Nephron progenitor cell (in vitro differentiated cells): ENCODE data around the gene PNKD.
"Not testable (repeated sequence)": the region's sequence is repeated elsewhere in the genome, so short reads cannot be mapped to it uniquely, and the experiment has no call there.

Experiments used
- DNase-seq: peaks from one replicate; pipeline ENCODE4 v3.0.0; 2021
- H3K27ac Mint-ChIP-seq: 2 replicates; pipeline ENCODE4 v1.8.0; 2021; ENCODE audit warnings: mild to moderate bottlenecking, moderate library complexity, mixed read lengths
- H3K27me3 Mint-ChIP-seq: 2 replicates; pipeline ENCODE4 v1.8.0; 2021; ENCODE audit warnings: mild to moderate bottlenecking, low read depth, mixed read lengths; ENCODE audit not compliant: poor library complexity
- H3K36me3 Mint-ChIP-seq: 2 replicates; pipeline ENCODE4 v1.8.0; 2021; ENCODE audit warnings: low read depth, mixed read lengths
- H3K4me1 Mint-ChIP-seq: 2 replicates; pipeline ENCODE4 v1.8.0; 2021; ENCODE audit warnings: mixed read lengths
- H3K4me3 Mint-ChIP-seq: 2 replicates; pipeline ENCODE4 v1.8.0; 2021; ENCODE audit warnings: mild to moderate bottlenecking, moderate library complexity, mixed read lengths
- H3K9me3 Mint-ChIP-seq: 2 replicates; pipeline ENCODE4 v1.8.0; 2021; ENCODE audit warnings: mild to moderate bottlenecking, moderate library complexity, mixed read lengths
- CTCF ChIP-seq: fragments of 200-600 bp; sonication (generic); IDR thresholded peaks from 2 replicates; pipeline ENCODE4 v1.5.0; 2021; ENCODE audit warnings: antibody characterized with exemption

Gene PNKD

GRCh38 chr2:218272531-218273212 is 2.4 kb downstream of the PNKD start:
- Mint-ChIP-seq H3K27me3 (no peaks in the 10 kb centered on the region), H3K27ac (no peak overlapping the region), H3K4me3 (peak overlapping the region; percentile 89), H3K9me3 (no peaks in the 10 kb centered on the region), H3K4me1 (peaks cover 28% of the 10 kb centered on the region), H3K36me3 (peaks cover 18% of the 10 kb centered on the region)
- peak; percentile 87 for TF ChIP-seq CTCF
- peak; percentile 82 for DNase-seq

GRCh38 chr2:218273214-218273907 is 3.0 kb downstream of the PNKD start:
- H3K4me3 Mint-ChIP-seq, H3K27ac Mint-ChIP-seq, H3K27me3 Mint-ChIP-seq, DNase-seq, H3K9me3 Mint-ChIP-seq: not testable (repeated sequence)
- H3K36me3 Mint-ChIP-seq: peaks cover 17% of the 10 kb centered on the region
- H3K4me1 Mint-ChIP-seq: peaks cover 28% of the 10 kb centered on the region

GRCh38 chr2:218273908-218274249 is 3.6 kb downstream of the PNKD start:
- Mint-ChIP-seq H3K9me3 (no peaks in the 10 kb centered on the region), H3K4me1 (peaks cover 28% of the 10 kb centered on the region), H3K4me3 (no peak overlapping the region), H3K36me3 (peaks cover 17% of the 10 kb centered on the region), H3K27ac (no peak overlapping the region), H3K27me3 (no peaks in the 10 kb centered on the region)
- no peak for TF ChIP-seq CTCF
- DNase-seq: no peak

- no peak overlapping the region for H3K27ac Mint-ChIP-seq
- no peak for TF ChIP-seq CTCF
Measured at GRCh38 chr2:218274586-218274985, 4.3 kb downstream of the PNKD start.

GRCh38 chr2:218275371-218276072 is 5.2 kb downstream of the PNKD start:
- DNase-seq: no peak
- H3K36me3 Mint-ChIP-seq: peaks cover 12% of the 10 kb centered on the region
- H3K9me3 Mint-ChIP-seq: no peaks in the 10 kb centered on the region
- H3K4me3 Mint-ChIP-seq: no peak overlapping the region
- H3K27me3 Mint-ChIP-seq: no peaks in the 10 kb centered on the region
- peaks cover 21% of the 10 kb centered on the region for H3K4me1 Mint-ChIP-seq
- H3K27ac Mint-ChIP-seq: no peak overlapping the region
- no peak for TF ChIP-seq CTCF

More at GRCh38 chr2:218274586-218274985, 4.3 kb downstream of the PNKD start:
- Mint-ChIP-seq H3K27me3 (no peaks in the 10 kb centered on the region), H3K4me3 (no peak overlapping the region), H3K9me3 (no peaks in the 10 kb centered on the region), H3K36me3 (peaks cover 12% of the 10 kb centered on the region), H3K4me1 (peaks cover 21% of the 10 kb centered on the region)
- no peak for DNase-seq

GRCh38 chr2:218276986-218277755 is 6.9 kb downstream of the PNKD start:
- H3K27ac Mint-ChIP-seq: peak overlapping the region; percentile 15
- no peaks in the 10 kb centered on the region for H3K9me3 Mint-ChIP-seq
- peaks cover 12% of the 10 kb centered on the region for H3K36me3 Mint-ChIP-seq
- peaks cover 12% of the 10 kb centered on the region for H3K4me1 Mint-ChIP-seq
- no peaks in the 10 kb centered on the region for H3K27me3 Mint-ChIP-seq
- H3K4me3 Mint-ChIP-seq: no peak overlapping the region
- no peak for DNase-seq
- TF ChIP-seq CTCF: no peak
